Measurements from ENCODE around the gene MFAP1.

GRCh38 chr15:43799945-43800285 lies 24.6 kb downstream of the MFAP1 start, which contains the start of gene SERINC4:
- TF ChIP-seq, protein P1, sequence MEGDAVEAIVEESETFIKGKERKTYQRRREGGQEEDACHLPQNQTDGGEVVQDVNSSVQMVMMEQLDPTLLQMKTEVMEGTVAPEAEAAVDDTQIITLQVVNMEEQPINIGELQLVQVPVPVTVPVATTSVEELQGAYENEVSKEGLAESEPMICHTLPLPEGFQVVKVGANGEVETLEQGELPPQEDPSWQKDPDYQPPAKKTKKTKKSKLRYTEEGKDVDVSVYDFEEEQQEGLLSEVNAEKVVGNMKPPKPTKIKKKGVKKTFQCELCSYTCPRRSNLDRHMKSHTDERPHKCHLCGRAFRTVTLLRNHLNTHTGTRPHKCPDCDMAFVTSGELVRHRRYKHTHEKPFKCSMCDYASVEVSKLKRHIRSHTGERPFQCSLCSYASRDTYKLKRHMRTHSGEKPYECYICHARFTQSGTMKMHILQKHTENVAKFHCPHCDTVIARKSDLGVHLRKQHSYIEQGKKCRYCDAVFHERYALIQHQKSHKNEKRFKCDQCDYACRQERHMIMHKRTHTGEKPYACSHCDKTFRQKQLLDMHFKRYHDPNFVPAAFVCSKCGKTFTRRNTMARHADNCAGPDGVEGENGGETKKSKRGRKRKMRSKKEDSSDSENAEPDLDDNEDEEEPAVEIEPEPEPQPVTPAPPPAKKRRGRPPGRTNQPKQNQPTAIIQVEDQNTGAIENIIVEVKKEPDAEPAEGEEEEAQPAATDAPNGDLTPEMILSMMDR (IDR thresholded peaks at IDR 0.05), result no peak
- TF ChIP-seq POLR2AphosphoS5 (IDR thresholded peaks at IDR 0.05) (no peak), POLR2A (IDR thresholded peaks at IDR 0.05) (no peak), EP300 (IDR thresholded peaks at IDR 0.05) (no peak)

Data from upper lobe of left lung (tissue), 4 donors.